Stimulated activated CD8-positive, alpha-beta memory T cell treated with anti-CD3 and anti-CD28 coated beads, Interleukin-4, amount 100 ng/mL, for 1 hour (primary cell): ENCODE results near the gene TPD52L1.

ENCODE experiments used
- DNase-seq, 2 donors: peaks; one replicate each; pipeline ENCODE4 v3.0.0-alpha.2; 2020; ENCODE audit warnings: low read depth in 2 of 2, low spot score in 1 of 2

The TPD52L1 gene

GRCh38 chr6:125207956-125208355 lies 54.4 kb downstream of the TPD52L1 start:
- DNase-seq: no peak

- no peak for DNase-seq
Observed at GRCh38 chr6:125208625-125209249, 55.2 kb downstream of the TPD52L1 start.

GRCh38 chr6:125210667-125211066 lies 57.1 kb downstream of the TPD52L1 start:
- no peak for DNase-seq

- no peak for DNase-seq
Observed at GRCh38 chr6:125211352-125211751, 57.8 kb downstream of the TPD52L1 start.

GRCh38 chr6:125212377-125212776 lies 58.8 kb downstream of the TPD52L1 start:
- no peak for DNase-seq

GRCh38 chr6:125213939-125214338 lies 60.4 kb downstream of the TPD52L1 start:
- no peak for DNase-seq

GRCh38 chr6:125215252-125215819 lies 61.8 kb downstream of the TPD52L1 start:
- no peak for DNase-seq

- DNase-seq: no peak
Observed at GRCh38 chr6:125216015-125216414, 62.4 kb downstream of the TPD52L1 start.

GRCh38 chr6:125217369-125217768 lies 63.8 kb downstream of the TPD52L1 start:
- DNase-seq: no peak

GRCh38 chr6:125217992-125218391 lies 64.4 kb downstream of the TPD52L1 start:
- no peak for DNase-seq

GRCh38 chr6:125219361-125219895 lies 65.9 kb downstream of the TPD52L1 start:
- DNase-seq: no peak

- DNase-seq: no peak
Observed at GRCh38 chr6:125220712-125221111, 67.1 kb downstream of the TPD52L1 start.

GRCh38 chr6:125222531-125223455 lies 69.2 kb downstream of the TPD52L1 start:
- DNase-seq: no peak

- DNase-seq: no peak
Observed at GRCh38 chr6:125224231-125224861, 70.8 kb downstream of the TPD52L1 start.

- no peak for DNase-seq
Observed at GRCh38 chr6:125227244-125227643, 73.7 kb downstream of the TPD52L1 start.

GRCh38 chr6:125228981-125229479 lies 75.5 kb downstream of the TPD52L1 start:
- DNase-seq: no peak

GRCh38 chr6:125230674-125231073 lies 77.1 kb downstream of the TPD52L1 start:
- no peak for DNase-seq

- DNase-seq: no peak
Observed at GRCh38 chr6:125231133-125231532, 77.6 kb downstream of the TPD52L1 start.

- DNase-seq: no peak
Observed at GRCh38 chr6:125231574-125232343, 78.2 kb downstream of the TPD52L1 start.

- no peak for DNase-seq
Observed at GRCh38 chr6:125232466-125232865, 78.9 kb downstream of the TPD52L1 start.
